GM18873 (cell line): ENCODE measurements around the gene FLT1.

Source experiments
- ATAC-seq: cut with Tn5 transposase; IDR thresholded peaks from one replicate; pipeline ENCODE4 v1.9.1; 2021; ENCODE audit warnings: mild to moderate bottlenecking, moderate library complexity, moderate number of reproducible peaks; ENCODE audit not compliant: unreplicated experiment, low FRiP score

FLT1 gene

DNA sequence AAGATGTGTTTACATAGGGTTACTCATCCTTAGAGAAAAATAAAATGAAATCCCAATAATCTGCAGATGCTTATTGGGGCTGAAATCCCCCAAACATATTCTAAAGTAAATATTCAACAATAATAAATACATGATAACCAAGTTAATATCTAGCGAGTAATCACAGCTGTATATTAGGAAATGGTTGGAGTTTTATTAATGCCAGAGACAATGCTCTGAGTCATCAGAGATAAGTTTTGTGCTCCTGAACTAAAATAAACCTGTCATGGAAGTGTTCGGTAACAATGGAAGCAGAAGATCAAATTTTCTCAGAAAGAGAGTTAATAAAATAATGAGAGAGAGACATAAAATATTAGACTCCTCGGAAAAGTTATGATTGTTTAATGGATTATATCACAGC lies 31.4 kb downstream of the FLT1 start:
- ATAC-seq = no peak

DNA sequence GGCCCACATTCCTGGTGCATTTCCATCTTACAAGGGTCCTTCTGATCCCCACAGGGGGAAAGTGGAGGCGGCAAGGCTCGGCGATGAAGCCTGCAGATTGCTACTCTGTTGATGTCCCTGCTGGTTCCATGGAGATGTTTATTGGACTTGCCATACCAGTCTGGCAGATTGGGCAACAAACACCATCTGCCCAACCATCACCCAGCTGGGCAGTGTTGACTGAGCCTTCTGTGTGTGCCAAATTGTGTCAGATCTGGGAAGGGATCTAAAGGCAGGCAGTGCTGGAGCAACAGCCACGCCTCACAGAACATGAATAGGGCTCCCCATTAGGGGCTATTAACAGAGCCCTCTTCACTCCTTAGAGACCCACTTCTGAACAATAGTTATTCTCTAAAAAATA lies 35.0 kb downstream of the FLT1 start:
- no peak for ATAC-seq

DNA sequence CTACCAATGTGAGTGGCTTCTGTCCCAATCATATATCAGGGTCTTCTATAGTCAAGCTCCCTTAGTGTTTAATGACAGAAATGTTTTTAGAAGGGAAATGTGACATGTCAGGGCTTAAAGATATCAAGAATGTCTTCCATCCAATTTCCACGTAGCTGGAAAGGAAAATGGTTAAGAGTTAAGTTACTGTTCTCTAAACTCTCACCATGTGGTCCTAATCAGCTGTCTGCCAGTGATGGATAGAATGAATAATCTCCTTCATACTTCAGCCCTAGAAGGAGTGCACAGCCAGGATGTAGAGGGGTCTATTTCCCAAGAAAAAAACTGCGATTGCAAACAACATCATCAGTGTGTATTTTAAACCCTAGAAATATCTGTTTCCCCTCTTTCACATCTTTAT lies 36.3 kb downstream of the FLT1 start:
- no peak for ATAC-seq

DNA sequence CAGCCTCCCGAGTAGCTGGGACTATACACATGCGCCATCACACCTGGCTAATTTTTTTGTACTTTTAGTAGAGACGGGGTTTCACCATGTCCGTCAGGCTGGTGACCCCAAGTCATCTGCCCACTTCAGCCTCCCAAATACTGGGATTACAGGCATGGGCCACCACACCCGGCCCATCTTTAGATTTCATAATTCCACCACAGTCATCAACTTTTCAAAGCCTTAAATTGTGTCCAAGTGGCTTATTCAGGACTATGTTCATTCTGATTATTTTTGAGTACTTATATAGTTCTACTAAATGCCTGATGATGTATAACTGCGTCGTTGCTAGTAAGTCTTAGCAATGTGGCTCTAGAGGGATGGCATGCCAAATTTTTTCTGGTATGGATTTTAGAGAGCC lies 36.9 kb downstream of the FLT1 start:
- ATAC-seq = no peak

DNA sequence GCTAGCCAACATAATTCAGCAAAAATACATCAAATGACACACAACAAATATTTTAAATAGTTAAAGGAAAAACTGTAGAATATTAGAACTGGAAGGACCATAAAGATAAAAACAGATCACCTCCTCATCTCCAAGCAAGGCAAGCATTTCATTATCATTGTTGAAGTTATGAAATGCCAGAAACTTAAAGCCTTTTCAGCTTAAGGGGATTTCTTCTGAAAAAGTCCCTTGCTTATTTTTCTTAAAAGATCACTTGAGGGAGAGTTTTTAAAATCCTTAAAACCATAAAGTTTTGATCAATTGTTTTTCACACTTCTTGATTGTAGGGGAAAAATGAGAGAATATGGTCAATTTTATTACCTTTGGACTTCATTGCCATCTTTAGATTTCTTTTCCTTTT lies 37.4 kb downstream of the FLT1 start:
- no peak for ATAC-seq

DNA sequence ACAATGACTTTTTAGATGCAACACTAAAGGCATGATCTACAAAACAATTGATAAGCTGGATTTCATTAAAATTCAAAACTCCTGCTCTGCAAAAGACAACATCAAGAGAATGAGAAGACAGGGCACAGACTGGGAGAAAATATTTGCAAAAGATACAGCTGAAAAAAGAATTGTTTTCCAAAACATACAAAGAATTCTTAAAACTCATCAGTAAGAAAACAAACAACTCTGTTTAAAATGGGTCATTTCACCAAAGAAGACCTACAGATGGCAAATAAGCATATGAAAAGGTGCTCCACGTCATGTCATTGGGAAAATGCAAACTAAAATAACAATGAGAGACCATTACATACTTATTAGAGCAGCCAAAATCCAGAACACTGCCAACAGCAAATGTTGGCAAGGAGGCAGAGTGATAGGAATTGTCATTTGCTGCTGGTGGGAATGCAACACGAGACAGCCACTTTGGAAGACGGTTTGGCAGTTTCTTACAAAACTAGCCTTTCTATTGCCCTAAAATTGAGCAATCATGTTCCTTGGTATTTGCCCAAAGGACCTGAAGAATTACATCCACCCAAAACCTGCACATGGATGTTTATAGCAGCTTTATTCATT lies 39.2 kb downstream of the FLT1 start:
- ATAC-seq = no peak

DNA sequence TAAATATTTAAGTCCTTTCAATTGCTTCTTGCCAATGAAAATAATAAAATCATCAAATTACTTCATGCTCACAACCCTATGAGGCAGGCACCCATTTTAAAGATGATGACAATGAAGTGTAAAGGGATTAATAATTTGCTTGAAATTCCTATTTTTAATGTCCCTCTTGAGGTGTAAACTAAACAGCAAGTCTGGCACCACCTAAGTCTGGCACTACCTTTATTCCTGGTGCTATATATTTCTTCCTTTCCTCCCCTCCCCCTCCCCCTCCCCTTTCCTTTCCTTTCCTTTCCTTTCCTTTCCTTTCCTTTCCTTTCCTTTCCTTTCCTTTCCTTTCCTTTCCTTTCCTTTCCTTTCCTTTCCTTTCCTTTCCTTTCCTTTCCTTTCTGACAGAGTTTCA lies 42.2 kb downstream of the FLT1 start:
- no peak for ATAC-seq

- ATAC-seq = no peak
These were observed 43.3 kb downstream of the FLT1 start for GRCh38 chr13:28451482-28452217.

- ATAC-seq = no peak
These were observed 44.8 kb downstream of the FLT1 start for GRCh38 chr13:28449826-28450773.

DNA sequence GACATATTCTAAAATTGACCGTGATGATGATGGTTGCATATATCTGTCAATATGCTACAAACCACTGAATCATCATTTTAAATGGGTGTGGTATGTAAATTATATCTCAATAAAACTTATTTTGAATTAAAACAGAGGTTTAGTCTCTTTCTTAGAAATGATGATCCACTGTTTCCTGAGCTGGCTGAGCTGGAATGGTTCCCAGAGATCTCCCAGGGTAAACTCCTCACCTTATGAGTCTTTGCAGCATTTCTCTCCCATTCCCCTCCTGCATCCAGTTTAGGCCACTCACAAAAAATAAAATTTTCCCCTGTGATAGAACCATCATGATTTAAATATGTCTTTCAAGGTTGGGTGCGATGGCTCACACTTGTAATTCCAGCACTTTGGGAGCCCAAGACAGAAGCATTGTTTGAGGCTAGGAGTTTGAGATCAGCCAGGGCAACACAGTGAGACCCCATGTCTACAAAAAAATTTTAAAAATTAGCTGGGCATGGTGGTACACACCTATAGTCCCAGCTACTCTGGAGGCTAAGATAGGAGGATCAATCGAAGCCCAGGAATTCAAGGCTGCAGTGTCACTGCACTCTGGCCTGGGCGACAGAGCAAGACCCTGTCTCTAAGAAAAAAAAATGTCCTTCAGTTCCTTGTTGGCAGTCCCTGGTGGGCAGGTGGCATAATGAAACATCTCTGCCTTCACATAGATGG lies 46.1 kb downstream of the FLT1 start:
- ATAC-seq = no peak

DNA sequence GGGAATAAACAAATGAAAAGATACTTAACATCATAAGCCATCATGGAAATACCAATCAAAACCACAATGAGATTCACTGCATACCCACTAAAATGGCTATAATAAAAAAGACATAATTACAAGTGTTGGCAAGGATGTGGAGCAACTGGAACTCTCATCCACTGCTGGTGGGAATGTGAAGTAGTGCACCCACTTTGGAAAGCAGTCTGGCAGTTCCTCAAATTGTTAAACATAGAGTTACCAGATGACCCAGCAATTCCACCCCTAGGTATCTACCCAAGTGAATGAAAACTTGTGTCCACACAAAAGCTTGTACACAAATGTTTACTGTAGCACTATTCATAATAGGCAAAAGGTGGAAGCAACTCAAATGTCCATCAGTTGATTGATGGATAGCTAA lies 46.9 kb downstream of the FLT1 start:
- ATAC-seq = no peak

DNA sequence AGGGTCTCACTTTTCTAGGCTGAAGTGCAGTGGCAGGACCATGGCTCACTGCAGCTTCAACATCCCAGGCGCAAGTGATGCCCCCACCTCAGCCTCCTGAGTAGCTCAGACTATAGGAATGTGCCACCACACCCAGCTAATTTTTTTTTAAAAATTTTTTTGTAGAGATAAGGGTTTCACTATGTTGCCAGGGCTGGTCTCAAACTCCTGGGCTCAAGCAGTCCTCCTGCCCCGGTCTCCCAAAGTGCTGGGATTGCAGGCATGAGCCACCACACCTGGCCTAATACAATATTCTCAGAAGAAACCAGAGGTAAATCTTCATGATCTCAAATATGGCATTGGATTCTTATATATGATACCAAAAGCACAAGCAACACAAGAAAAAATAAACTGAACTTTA lies 47.7 kb downstream of the FLT1 start:
- ATAC-seq = no peak

DNA sequence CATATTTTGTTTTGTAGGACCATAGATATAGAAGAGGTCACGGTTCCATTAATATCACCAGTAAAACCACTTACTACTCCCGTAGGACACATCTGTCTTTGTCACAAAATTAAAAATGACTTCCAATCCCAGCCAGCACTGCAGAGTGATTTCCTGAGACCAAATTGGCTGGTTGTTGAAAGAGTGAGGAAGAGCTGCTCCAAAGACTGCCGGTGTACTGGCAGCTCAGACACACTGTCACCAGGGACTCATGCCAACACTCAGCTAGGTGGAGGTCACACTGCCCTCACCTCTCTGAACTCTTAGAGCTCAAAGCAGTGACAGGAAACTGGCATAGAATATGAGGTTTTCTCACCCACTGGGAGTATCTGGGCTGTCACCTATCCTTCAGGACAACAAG lies 52.1 kb downstream of the FLT1 start:
- ATAC-seq = no peak

DNA sequence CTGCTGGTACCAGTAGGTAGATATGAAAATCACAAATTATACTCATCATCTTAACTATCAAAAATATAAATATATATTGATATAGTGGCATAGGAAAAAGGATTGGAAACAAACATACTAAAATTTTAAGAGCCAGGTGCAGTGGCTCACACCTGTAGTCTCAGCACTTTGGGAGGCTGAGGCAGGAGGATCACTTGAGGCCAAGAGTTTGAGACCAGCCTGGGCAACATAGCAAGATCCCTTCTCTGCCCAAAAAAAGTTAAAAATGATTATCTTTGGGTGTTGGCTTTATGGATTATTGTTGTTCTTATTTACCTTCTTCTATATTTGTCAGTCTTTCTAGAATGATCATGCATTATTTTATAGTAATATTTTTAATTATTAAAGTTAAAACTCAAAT lies 53.4 kb downstream of the FLT1 start:
- no peak for ATAC-seq

DNA sequence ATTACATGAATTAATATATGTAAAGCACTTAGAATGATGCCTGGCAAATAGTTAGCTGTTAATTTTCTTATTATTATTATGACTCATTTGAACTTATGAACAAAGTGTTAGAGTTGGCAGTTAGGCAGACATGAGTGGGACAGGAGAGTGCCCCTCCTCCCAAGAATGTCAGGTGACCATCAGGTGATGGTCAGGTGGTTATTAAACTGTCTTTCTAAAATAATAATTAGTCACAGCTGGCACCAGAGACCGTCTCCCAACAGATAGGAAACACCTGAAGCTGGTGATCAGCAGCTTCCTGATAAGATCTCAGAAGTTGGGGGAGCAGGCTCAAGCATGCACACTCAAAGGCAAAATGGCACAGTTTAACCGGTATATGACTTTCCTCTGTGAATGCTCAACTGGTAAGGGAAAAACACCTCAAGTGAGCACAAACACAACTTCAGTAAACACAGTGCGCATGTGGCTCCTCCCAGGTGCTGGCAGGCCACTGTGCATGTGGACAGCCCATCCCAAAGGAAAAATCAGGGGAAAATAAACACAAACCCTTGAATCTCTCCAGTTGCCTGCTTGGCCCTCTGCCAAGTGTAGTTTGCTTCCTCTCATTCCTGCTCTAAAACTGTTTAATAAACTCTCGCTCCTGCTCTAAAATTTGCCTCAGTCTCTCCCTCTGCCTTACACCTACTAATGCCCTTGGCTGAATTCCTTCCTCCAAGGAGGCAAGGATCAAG lies 54.0 kb downstream of the FLT1 start:
- ATAC-seq = no peak

GRCh38 chr13:28438598-28439334 lies 56.2 kb downstream of the FLT1 start:
- no peak for ATAC-seq

GRCh38 chr13:28438067-28438466 lies 56.9 kb downstream of the FLT1 start:
- no peak for ATAC-seq

DNA sequence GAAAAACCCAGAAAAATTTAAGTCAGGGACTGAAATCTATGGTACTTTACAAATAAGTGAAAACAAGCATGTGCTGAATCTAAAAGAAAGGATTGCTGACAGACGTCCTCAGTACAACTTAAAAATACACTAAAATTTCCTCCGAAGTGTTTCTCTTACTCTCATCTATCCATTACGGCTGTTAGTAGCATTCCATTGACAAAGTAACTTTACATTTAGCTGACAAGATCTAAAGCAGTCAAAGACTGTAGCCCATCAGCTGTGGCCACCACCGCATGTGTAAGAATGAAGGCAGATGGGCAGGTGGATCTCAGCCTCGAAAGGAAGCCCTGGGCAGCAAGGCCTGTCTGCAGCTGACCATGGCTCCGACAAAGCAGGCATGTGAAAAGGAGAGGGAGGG lies 59.0 kb downstream of the FLT1 start:
- no peak for ATAC-seq

- ATAC-seq = no peak
These were observed 60.0 kb downstream of the FLT1 start for GRCh38 chr13:28434926-28435325.
